ENCODE measurements around the gene AFF2.

AFF2 gene

GRCh38 chrX:148771440-148771839 lies 271.0 kb downstream of the AFF2 start:
- DNase-seq: no peak

GRCh38 chrX:148774276-148774675 lies 273.9 kb downstream of the AFF2 start:
- no peak for DNase-seq

- DNase-seq: no peak
Measured at GRCh38 chrX:148784137-148784536, 283.7 kb downstream of the AFF2 start.

- no peak for DNase-seq
Measured at GRCh38 chrX:148784856-148785255, 284.4 kb downstream of the AFF2 start.

- DNase-seq: no peak
Measured at GRCh38 chrX:148785256-148785655, 284.8 kb downstream of the AFF2 start.

GRCh38 chrX:148788449-148788848 lies 288.0 kb downstream of the AFF2 start:
- DNase-seq: no peak

- DNase-seq: no peak
Measured at GRCh38 chrX:148794350-148794749, 293.9 kb downstream of the AFF2 start.

GRCh38 chrX:148804579-148805355 lies 304.4 kb downstream of the AFF2 start:
- DNase-seq: no peak

GRCh38 chrX:148806145-148806870 lies 305.9 kb downstream of the AFF2 start:
- no peak for DNase-seq

- no peak for DNase-seq
Measured at GRCh38 chrX:148808833-148809232, 308.4 kb downstream of the AFF2 start.

GRCh38 chrX:148811236-148811635 lies 310.8 kb downstream of the AFF2 start:
- no peak for DNase-seq

GRCh38 chrX:148813422-148813821 lies 313.0 kb downstream of the AFF2 start:
- DNase-seq: no peak

- no peak for DNase-seq
Measured at GRCh38 chrX:148813967-148814366, 313.6 kb downstream of the AFF2 start.

GRCh38 chrX:148815218-148815961 lies 315.0 kb downstream of the AFF2 start:
- DNase-seq: no peak

- DNase-seq: no peak
Measured at GRCh38 chrX:148823986-148824385, 323.6 kb downstream of the AFF2 start.

GRCh38 chrX:148825696-148826095 lies 325.3 kb downstream of the AFF2 start:
- DNase-seq: no peak

GRCh38 chrX:148836741-148837140 lies 336.3 kb downstream of the AFF2 start:
- no peak for DNase-seq

GRCh38 chrX:148850631-148851030 lies 350.2 kb downstream of the AFF2 start:
- no peak for DNase-seq

GRCh38 chrX:148854306-148854705 lies 353.9 kb downstream of the AFF2 start:
- DNase-seq: no peak

GRCh38 chrX:148856505-148856904 lies 356.1 kb downstream of the AFF2 start:
- DNase-seq: no peak

GRCh38 chrX:148865277-148866210 lies 365.1 kb downstream of the AFF2 start:
- DNase-seq: no peak

GRCh38 chrX:148867596-148867995 lies 367.2 kb downstream of the AFF2 start:
- DNase-seq: no peak

Data from NCI-H2227 treated with DMSO at 0.1 percent for 48 hours (cell line).